Dedifferentiated amniotic fluid mesenchymal stem cell (primary cell): ENCODE measurements around the gene FGG.

Source experiments
- DNase-seq: peaks from one replicate; pipeline ENCODE4 v3.0.0-alpha.2; 2016; ENCODE audit errors: extremely low spot score

FGG gene

DNA sequence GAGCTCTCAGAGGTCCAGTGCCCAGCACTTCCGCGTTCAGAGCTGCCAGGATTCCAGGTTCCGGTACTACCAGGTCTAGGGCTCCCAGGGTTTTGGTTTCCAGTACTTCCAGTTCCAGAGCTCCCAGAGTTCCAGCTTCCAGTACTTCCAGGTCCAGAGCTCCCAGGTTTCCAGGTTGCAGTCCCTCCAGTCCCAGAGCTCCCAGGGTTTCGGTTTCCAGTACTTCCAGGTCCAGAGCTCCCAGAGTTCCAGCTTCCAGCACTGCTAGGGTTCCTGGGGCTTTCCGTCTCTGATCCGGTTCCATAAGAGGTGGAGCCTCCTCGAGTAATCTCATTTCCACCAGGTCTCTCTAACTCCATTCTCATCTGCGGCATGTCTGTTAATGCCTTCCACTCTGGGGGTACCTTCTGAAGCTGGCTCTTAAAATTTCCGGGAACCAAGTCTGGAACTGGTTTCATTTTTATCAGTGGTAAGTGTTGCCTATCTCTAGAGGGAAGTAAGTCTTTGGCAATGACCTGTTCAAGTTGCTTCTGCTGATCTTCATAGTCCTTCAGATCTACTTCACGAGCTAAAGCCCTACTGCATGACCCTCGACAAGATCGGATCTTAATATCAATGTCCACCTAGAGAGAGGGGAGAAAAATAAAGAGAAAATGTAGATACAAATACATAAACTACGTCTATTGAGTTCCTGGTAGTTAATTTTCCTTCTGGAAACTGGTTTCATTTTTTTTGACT is 26.0 kb downstream of the FGG start:
- no peak for DNase-seq

DNA sequence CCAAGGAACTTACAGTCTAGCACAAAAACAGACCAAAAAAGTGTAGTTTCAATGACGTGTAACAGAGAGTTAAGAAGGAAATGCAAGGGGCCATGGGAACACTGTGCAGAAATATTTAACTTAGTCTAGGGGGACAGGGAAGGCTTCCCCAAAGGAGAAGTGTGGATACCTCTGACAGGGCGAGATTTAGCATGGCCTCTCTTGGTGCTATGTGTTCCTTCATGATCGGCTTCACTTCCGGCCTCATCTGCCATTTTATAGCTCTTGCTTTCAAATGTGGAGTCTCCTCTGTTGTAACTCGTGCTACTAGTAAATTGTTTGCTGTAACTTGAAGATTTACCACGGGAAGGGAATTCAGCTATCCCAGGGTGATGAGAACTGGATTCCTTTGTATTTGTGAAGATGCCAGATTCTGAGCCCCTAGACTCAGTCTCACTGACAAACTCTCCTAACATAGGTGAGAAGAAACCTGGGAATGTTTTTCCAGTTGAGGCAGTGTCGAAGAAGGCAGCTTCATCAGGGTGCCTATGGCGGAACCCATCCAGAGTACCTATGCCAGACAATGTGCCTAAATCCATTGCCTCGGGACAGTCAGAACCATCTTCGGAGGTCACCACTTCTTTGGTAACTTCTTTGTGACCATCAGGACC is 27.0 kb downstream of the FGG start:
- DNase-seq: no peak

DNA sequence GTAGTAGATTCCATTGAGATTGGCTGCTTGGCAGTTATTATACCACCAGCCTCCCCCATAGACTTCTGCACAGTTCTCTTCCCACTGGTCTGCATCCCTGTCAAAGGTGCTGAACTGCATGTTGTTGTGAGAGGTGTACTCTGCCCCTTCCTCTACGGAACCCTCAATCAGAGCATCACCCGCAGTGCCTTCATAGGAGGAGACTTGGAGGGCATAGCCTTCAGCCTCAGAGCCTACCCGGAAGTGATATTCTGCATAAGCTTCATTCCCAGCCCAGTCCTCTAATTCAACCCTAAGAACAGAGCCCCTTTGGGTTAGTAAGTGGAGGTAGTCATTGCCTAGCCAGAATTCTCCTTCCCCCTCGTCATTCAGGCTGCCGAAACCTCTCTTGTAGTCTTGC is 28.2 kb downstream of the FGG start:
- no peak for DNase-seq

DNA sequence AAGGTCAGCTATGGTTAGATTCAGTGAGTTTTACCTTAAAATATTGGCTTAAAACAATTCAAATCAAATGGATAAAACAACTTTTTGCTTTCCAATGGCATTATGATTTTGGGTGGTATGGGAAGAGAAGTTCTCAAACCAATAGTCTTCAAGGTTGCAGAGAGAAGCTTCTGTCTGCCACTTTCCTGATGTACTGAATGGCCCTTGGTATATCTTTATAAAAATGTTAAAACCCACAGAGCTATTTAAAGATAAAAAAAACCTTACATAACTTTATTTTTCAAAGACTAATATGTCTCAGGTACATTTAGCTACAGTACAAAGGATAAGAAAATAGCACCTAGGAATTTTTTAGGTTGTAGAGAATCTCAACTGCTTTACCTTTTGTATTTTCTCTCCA is 28.8 kb downstream of the FGG start:
- no peak for DNase-seq

DNA sequence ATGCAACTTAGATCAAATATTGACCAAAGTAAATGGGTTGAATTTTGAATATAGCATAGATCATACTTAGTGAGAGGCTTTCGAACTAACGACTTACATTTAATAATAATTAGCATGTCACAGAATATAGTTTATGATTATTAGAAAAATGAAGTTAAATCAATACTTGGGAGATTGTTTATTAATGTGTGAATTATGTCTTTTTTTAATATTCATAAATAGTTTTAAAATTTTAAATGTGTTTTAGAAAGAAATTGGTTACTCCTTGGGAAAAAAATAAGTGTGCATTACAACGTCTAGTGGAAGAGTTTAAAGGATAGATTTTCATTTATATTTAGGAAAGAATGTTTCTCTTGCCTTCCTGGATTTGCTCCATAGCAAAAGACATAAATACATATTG is 29.2 kb downstream of the FGG start:
- DNase-seq: no peak

DNA sequence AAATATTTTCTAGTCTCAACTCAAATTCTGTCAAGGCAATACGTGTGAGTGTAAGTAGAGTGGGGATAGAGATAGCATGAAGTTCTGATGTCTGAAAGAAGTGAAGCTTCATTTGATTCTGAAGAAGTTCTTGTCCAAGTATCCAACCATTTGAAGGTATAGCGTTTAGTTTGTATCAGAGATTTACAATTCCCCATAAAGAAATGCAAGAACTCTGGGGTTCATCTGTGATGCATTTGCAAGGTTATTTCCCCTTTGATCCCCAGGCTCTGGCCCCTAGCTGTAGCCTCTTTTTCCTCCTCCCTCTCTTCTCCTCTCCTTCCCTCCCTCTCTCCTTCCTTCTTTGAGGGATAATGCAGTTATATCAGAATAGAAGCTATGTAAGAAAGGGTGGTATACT is 29.7 kb downstream of the FGG start:
- no peak for DNase-seq

DNA sequence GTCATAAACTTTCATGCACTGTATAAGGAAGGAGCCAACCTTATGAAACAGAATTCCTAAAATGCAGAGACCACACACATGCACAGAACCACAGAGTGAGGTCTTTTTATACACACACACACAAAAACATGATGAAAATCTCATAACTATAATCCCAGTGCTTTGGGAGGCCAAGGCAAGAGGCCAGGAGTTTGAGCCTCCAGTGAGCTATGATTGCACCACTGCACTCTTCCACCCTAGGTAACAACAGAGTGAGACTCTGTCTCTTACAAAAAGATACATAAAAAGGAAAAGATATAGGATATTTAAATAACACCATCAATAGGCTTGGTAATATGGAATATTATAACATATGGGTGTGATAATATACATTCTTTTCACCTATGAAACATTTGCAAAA is 32.5 kb downstream of the FGG start:
- no peak for DNase-seq

DNA sequence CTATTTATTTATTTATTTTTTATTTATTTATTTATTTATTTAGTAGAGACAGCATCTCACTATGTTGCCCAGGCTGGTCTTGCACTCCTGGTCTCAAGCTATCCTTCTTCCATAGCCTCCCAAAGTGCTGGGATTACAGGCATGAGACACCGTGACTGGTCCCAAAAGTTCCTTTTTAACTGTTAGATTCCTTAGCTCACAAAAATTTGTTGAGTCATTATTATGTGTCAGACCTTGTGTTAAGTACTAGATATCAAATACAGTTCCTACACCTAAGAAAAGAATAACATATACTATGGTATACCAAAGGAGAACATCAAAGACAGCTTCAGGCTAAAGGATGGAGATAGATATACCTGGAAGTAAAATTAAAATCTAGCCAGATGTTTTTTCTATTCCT is 33.5 kb downstream of the FGG start:
- DNase-seq: no peak

DNA sequence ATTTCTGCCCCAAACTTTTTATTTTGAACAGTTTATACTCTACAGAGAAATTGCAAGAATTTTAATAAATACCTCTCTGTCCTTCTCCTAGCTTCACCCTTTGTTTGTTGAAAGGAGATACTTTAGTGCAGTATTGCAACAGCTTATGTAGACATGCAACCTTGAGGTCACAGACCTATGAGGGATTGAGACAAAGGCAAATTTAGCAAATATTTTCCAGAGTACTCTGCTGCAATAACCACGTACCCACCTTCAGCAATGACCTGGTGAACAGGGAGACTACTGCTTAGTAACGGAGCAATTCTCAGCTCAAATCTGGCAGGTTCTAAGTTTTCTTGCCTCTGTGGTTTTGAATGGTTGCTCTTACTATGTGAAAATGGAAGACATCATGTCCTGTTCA is 35.1 kb downstream of the FGG start:
- no peak for DNase-seq

DNA sequence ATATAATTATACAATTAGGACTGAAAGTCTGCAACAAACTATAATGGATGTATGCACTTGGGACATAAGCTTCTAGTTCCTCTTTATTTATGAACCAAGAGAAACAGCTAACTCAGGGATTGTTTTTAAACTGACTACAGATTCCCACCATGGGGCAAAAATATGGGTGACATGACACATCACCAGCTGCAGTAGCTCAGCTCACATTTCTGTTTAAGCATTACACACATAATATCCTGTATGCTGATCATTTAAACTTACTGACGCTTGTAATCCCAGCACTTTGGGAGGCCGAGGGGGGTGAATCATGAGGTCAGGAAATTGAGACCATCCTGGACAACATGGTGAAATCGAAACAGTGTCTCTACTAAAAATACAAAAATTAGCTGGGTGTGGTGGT is 38.1 kb downstream of the FGG start:
- no peak for DNase-seq

DNA sequence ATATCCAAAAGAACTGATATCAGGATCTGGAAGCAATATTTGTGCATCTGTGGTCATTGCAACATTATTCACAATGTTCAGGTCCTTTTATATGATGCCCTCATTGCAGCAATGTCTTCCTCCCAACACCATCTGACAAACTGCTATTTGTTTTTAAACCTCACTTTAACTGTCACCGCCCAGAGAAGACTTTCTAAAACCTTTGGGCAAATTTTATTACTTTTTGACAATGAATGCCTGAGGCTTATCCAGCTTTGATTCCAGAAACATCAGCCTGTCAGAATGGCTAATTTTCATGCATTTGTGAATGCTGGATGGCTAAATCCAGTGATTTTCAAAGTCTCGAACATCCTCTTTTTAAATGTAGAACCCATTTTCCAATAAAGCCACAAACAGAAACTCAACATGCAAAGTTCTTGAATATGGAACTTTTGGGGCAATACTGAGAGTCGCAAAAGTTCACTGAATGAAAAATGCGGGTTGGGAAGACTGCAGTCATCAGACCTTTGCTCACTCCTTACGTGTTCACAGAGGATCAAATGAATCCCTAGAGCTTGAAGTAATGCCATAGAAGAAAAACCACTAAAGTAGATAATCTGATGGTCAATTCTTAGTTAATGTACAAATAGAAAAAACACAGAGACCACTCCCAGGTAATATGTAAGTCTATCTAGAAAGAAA is 39.1 kb downstream of the FGG start:
- no peak for DNase-seq

DNA sequence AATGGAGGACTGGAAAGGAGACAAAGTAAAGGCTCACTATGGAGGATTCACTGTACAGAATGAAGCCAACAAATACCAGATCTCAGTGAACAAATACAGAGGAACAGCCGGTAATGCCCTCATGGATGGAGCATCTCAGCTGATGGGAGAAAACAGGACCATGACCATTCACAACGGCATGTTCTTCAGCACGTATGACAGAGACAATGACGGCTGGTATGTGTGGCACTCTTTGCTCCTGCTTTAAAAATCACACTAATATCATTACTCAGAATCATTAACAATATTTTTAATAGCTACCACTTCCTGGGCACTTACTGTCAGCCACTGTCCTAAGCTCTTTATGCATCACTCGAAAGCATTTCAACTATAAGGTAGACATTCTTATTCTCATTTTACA is 42.9 kb downstream of the FGG start:
- no peak for DNase-seq

DNA sequence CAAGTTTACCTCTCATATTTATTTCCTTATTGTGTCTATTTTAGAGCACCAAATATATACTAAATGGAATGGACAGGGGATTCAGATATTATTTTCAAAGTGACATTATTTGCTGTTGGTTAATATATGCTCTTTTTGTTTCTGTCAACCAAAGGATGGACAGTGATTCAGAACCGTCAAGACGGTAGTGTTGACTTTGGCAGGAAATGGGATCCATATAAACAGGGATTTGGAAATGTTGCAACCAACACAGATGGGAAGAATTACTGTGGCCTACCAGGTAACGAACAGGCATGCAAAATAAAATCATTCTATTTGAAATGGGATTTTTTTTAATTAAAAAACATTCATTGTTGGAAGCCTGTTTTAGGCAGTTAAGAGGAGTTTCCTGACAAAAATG is 43.4 kb downstream of the FGG start:
- no peak for DNase-seq

DNA sequence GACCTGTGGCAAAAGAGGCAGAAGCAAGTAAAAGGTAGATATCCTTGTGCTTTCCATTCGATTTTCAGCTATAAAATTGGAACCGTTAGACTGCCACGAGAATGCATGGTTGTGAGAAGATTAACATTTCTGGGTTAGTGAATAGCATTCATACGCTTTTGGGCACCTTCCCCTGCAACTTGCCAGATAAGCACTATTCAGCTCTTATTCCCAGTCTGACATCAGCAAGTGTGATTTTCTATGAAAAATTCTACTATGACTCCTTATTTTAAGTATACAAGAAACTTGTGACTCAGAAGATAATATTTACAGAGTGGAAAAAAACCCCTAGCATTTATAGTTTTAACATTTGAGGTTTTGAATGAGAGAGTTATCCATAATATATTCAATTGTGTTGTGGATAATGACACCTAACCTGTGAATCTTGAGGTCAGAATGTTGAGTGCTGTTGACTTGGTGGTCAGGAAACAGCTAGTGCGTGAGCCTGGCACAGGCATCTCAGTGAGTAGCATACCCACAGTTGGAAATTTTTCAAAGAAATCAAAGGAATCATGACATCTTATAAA is 45.7 kb downstream of the FGG start:
- DNase-seq: no peak

DNA sequence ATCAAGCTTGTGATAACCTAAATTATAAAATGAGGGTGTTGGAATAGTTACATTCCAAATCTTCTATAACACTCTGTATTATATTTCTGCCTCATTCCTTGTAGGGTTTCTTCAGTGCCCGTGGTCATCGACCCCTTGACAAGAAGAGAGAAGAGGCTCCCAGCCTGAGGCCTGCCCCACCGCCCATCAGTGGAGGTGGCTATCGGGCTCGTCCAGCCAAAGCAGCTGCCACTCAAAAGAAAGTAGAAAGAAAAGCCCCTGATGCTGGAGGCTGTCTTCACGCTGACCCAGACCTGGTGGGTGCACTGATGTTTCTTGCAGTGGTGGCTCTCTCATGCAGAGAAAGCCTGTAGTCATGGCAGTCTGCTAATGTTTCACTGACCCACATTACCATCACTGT is 46.8 kb downstream of the FGG start:
- no peak for DNase-seq

DNA sequence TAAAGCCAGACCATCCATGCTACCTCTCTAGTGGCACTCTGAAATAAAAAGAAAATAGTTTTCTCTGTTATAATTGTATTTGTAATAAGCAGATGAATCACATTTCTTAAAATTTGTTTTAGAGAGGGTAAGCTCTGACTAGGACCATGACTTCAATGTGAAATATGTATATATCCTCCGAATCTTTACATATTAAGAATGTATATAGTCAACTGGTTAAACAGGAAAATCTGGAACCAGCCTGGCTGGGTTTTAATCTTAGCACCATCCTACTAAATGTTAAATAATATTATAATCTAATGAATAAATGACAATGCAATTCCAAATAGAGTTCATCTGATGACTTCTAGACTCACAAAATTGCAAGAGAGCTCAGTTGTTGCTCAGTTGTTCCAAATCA is 48.1 kb downstream of the FGG start:
- DNase-seq: no peak

DNA sequence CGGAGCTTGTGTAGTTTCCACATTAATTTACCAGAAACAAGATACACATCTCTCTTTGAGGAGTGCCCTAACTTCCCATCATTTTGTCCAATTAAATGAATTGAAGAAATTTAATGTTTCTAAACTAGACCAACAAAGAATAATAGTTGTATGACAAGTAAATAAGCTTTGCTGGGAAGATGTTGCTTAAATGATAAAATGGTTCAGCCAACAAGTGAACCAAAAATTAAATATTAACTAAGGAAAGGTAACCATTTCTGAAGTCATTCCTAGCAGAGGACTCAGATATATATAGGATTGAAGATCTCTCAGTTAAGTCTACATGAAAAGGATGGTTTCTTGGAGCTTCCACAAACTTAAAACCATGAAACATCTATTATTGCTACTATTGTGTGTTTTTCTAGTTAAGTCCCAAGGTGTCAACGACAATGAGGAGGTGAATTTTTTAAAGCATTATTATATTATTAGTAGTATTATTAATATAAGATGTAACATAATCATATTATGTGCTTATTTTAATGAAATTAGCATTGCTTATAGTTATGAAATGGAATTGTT is 49.7 kb downstream of the FGG start, which contains the start of gene FGB:
Gene FGB (plus strand): TSS at position 315 of the 558 bp plus-strand sequence. CDS start 8 bp downstream, at position 323.
- no peak for DNase-seq

DNA sequence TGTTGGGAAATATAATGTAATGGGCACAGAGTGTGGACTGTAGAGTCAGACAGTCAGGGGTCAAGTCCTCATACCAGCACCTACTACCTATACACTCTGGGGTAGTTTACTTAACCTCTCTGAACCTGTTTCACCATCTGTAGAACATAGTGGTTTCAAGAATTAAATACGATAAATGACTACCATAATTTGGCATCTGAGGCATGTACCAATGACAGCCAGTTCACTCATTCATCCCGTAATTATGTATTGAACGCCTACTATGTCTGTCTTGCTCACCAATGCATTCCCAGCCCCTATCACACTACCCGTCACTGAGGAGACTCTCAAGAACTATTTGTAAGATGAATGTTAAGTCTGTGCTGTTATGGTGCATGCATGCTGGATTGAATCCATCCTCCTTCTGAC is 51.6 kb downstream of the FGG start:
- no peak for DNase-seq

DNA sequence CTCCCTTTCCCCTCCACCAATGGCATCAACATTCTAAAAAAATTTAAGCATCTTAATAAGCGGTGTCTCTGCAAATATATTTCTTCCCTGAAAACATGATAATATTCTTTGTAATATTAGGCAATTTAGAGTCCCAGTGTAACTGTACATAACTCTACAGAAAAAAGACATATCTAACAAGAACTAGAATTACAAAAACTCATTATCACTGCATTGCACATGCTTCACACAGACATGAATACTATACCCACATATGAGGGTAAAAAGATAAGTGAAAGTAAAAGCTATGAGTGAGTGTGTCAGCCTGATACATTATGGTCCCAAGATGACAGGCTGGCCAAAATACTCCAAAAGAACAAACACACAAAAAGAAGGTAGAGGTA is 52.0 kb downstream of the FGG start:
- DNase-seq: no peak

DNA sequence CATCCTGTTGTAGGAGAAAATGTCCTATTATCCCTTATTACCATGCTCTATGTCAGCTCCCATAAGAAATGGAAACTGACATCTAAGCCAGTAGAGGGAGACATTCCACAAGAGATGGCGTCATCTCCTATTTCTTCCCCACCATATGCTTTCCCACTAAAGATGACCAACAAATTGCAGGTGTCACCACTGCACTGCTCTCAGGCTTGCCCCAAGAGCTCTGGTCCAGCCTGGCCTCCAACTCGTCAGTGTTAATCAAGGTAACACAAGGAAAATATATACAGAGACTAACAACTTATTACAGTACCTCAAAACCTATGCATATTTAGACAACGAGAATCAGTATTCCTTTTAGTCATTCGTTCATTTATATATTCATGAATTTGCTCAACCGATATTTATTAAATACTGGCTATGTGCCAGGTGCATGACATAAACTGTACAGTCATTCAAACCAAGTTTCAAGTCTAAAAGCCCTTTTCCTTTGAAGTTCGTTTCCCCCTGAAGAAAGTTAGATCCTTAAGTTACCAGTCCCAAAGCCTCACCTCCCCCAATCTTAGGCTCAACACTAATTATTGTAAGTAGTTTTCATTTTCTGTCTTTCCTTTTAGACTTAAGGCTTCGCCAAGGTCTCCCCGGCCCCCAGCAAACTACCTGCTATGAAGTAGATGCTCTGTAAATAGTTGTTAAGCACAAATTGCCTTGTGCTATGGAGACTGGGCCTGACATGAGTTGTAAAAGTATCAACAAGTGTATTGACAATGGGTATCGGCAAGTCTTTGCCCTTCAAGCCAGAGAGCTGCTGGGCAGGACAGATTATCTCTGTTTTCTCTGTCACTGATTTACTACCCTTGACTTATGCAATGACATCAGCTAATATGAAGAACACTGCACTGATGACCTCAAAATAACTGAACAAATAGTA is 52.7 kb downstream of the FGG start:
- DNase-seq: no peak

DNA sequence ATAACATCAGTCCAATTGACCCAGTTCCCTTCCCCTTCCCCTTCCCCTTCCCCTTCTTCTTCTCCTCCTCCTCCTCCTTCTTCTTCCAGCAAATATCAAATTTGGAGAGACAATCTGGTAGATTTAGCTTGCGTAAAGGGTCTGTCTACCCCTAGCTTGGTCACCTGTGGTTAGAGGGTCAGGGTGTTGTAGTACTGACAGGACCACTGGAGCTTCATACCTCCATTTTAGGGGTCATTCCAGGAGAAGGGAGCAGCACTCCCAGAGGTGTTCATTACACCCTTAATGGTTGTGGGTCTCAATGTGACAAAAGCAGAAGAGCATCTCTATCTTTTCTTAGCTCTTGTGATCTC is 53.3 kb downstream of the FGG start:
- no peak for DNase-seq
